VCaP (cell line): ENCODE measurements around the gene MOB1B.
"Not testable (repeated sequence)": the region's sequence is repeated elsewhere in the genome, so short reads cannot be mapped to it uniquely, and the experiment has no call there.

Experiments used
- H3K27ac ChIP-seq: fragments of 450-650 bp; 2 replicates; pipeline ENCODE4 v1.5.1; 2017
- CTCF ChIP-seq: fragments of 450-650 bp; conservative IDR thresholded peaks from 2 replicates; pipeline ENCODE4 v1.5.1; 2017; ENCODE audit warnings: mild to moderate bottlenecking, moderate library complexity

Gene MOB1B

GRCh38 chr4:70895811-70896491, 6.2 kb upstream of the MOB1B start:
- no peak overlapping the region for H3K27ac ChIP-seq
- TF ChIP-seq CTCF: no peak

- H3K27ac ChIP-seq: not testable (repeated sequence)
Observed at GRCh38 chr4:70898581-70898980, 3.6 kb upstream of the MOB1B start.

- peak overlapping the region; percentile 88 for H3K27ac ChIP-seq
- TF ChIP-seq CTCF: no peak
Observed at GRCh38 chr4:70901607-70901983, 574 bp upstream of the MOB1B start.

- no peak for TF ChIP-seq CTCF
- H3K27ac ChIP-seq: peak overlapping the region; percentile 88
Observed at GRCh38 chr4:70902577-70903290, 565 bp downstream of the MOB1B start.

- TF ChIP-seq CTCF: no peak
- peak overlapping the region; percentile 88 for H3K27ac ChIP-seq
Observed at GRCh38 chr4:70903291-70903603, 1.1 kb downstream of the MOB1B start.

- TF ChIP-seq CTCF: no peak
- no peak overlapping the region for H3K27ac ChIP-seq
Observed at GRCh38 chr4:70908993-70909556, 6.9 kb downstream of the MOB1B start.

- no peak for TF ChIP-seq CTCF
- no peak overlapping the region for H3K27ac ChIP-seq
Observed at GRCh38 chr4:70914000-70914399, 11.8 kb downstream of the MOB1B start.

- H3K27ac ChIP-seq: no peak overlapping the region
- TF ChIP-seq CTCF: no peak
Observed at GRCh38 chr4:70914631-70915030, 12.5 kb downstream of the MOB1B start.
